IMR-90 (cell line): ENCODE results near the gene DOCK10. TPM values are rescaled to one million over a fixed set of nuclear protein-coding genes. Genes with fewer than 3 reads are reported as not detected.

Experiments used
- ATAC-seq: fragments of 200-7000 bp; cut with Tn5 transposase; 2 replicates; pipeline ENCODE4 v1.9.1; 2020; ENCODE audit warnings: low read depth, mild to moderate bottlenecking, moderate library complexity
- BruUV-seq: library from RNA; stranded (reverse); fragments of 400-500 nt; replicated peaks from 2 replicates; lab custom pipeline; 2021; lab: Mats Ljungman, UMichigan
- CTCF ChIA-PET: fragments of 300-600 bp; formaldehyde crosslinking; extraction: SDS; loops from one replicate; lab custom pipeline; 2021; ENCODE audit warnings: antibody characterized with exemption; lab: Yijun Ruan, JAX
- POLR2A ChIA-PET: fragments of 300-600 bp; sonication (Branson Sonifier 250); formaldehyde crosslinking; loops from one replicate; lab custom pipeline; 2022; ENCODE audit warnings: antibody characterized with exemption; ENCODE audit not compliant: unreplicated experiment; lab: Charles Lee
- DNase-seq: peaks from one replicate; pipeline ENCODE4 v3.0.0; 2013
- H2AFZ ChIP-seq: replicated peaks from 2 replicates; pipeline ENCODE3; 2013; ENCODE audit warnings: low read length, mild to moderate bottlenecking; ENCODE audit not compliant: poor library complexity
- H2AK5ac ChIP-seq: 2 replicates; pipeline ENCODE4 v1.6.1; 2013; ENCODE audit warnings: low read depth, low read length, inconsistent platforms
- H2AK9ac ChIP-seq: replicated peaks from 2 replicates; pipeline ENCODE3; 2013; ENCODE audit warnings: mild to moderate bottlenecking, low read depth, low read length, moderate library complexity; ENCODE audit not compliant: poor library complexity
- H2BK120ac ChIP-seq: 2 replicates; pipeline ENCODE4 v1.6.1; 2013; ENCODE audit warnings: low read depth, low read length, inconsistent platforms
- H2BK15ac ChIP-seq: 3 replicates; pipeline ENCODE4 v1.6.1; 2013; ENCODE audit warnings: low read depth, low read length, inconsistent platforms
- H2BK20ac ChIP-seq: 2 replicates; pipeline ENCODE4 v1.6.1; 2013; ENCODE audit warnings: low read depth, mild to moderate bottlenecking, inconsistent platforms, low read length, moderate library complexity
- H2BK5ac ChIP-seq: 2 replicates; pipeline ENCODE4 v1.6.1; 2013; ENCODE audit warnings: mild to moderate bottlenecking, low read depth, low read length, inconsistent platforms; ENCODE audit not compliant: poor library complexity, severe bottlenecking
- H3K14ac ChIP-seq: replicated peaks from 2 replicates; pipeline ENCODE4 v1.6.1; 2013; ENCODE audit warnings: low read depth, low read length, inconsistent platforms
- H3K18ac ChIP-seq: 2 replicates; pipeline ENCODE4 v1.6.1; 2013; ENCODE audit warnings: low read depth, low read length, control low read depth
- H3K23ac ChIP-seq: 2 replicates; pipeline ENCODE4 v1.6.1; 2013; ENCODE audit warnings: low read depth, low read length, inconsistent platforms
- H3K27ac ChIP-seq: 2 replicates; pipeline ENCODE4 v1.5.1; 2013; ENCODE audit warnings: mild to moderate bottlenecking, control low read depth, low read length; ENCODE audit not compliant: insufficient read depth
- H3K27me3 ChIP-seq: 2 replicates; pipeline ENCODE4 v1.6.1; 2013; ENCODE audit warnings: low read length; ENCODE audit not compliant: control insufficient read depth, insufficient read depth
- H3K36me3 ChIP-seq: 2 replicates; pipeline ENCODE4 v1.6.1; 2013; ENCODE audit warnings: low read length, mixed read lengths; ENCODE audit not compliant: control insufficient read depth, insufficient read depth
- H3K4ac ChIP-seq: 2 replicates; pipeline ENCODE4 v1.6.1; 2013; ENCODE audit warnings: low read depth, low read length, inconsistent platforms
- H3K4me1 ChIP-seq: 2 replicates; pipeline ENCODE4 v1.6.1; 2013; ENCODE audit warnings: low read length, mixed read lengths; ENCODE audit not compliant: control insufficient read depth, insufficient read depth
- H3K4me2 ChIP-seq: 2 replicates; pipeline ENCODE4 v1.6.1; 2013; ENCODE audit warnings: low read depth, mild to moderate bottlenecking, control low read depth, low read length, moderate library complexity
- H3K4me3 ChIP-seq: 2 replicates; pipeline ENCODE4 v1.5.1; 2013; ENCODE audit warnings: low read depth, mild to moderate bottlenecking, control low read depth, low read length, moderate library complexity; ENCODE audit not compliant: insufficient read depth
- H3K56ac ChIP-seq: 2 replicates; pipeline ENCODE4 v1.6.1; 2013; ENCODE audit warnings: low read length, inconsistent platforms; ENCODE audit not compliant: insufficient read depth; ENCODE audit errors: extremely low read depth
- H3K79me1 ChIP-seq, 2 experiments: 2 replicates each; pipeline ENCODE4 v1.6.1; 2013; ENCODE audit warnings: low read length in 2 of 2, inconsistent platforms in 1 of 2, low read depth in 1 of 2
- H3K9ac ChIP-seq: 2 replicates; pipeline ENCODE4 v1.6.1; 2013; ENCODE audit warnings: low read depth, low read length, control low read depth
- H3K9me1 ChIP-seq: 2 replicates; pipeline ENCODE4 v1.6.1; 2013; ENCODE audit warnings: low read length, inconsistent platforms; ENCODE audit not compliant: insufficient read depth
- H3K9me3 ChIP-seq: 2 replicates; pipeline ENCODE4 v1.6.1; 2013; ENCODE audit warnings: low read length; ENCODE audit not compliant: control insufficient read depth, insufficient read depth
- H4K20me1 ChIP-seq: 2 replicates; pipeline ENCODE4 v1.6.1; 2013; ENCODE audit warnings: low read length, inconsistent platforms; ENCODE audit not compliant: insufficient read depth
- H4K5ac ChIP-seq: 2 replicates; pipeline ENCODE4 v1.6.1; 2013; ENCODE audit warnings: mild to moderate bottlenecking, low read depth, low read length, control low read depth
- H4K8ac ChIP-seq, 2 experiments: 2 replicates each; pipeline ENCODE4 v1.6.1; 2013; ENCODE audit warnings: low read depth in 2 of 2, low read length in 2 of 2, control low read depth in 1 of 2, inconsistent platforms in 1 of 2
- H4K91ac ChIP-seq: 2 replicates; pipeline ENCODE4 v1.6.1; 2013; ENCODE audit warnings: low read depth, low read length, inconsistent platforms; ENCODE audit not compliant: insufficient read depth
- ELK1 ChIP-seq: fragments of 150-350 bp; IDR thresholded peaks from 2 replicates; pipeline ENCODE4 v1.6.1; 2016; ENCODE audit warnings: low read depth, mild to moderate bottlenecking, low read length, moderate library complexity, borderline replicate concordance
- RCOR1 ChIP-seq: IDR thresholded peaks from 2 replicates; pipeline ENCODE4 v1.6.1; 2012; ENCODE audit warnings: mild to moderate bottlenecking, low read length, improper control_type of control experiment; ENCODE audit not compliant: insufficient replicate concordance
- WGBS, 2 experiments: methylation state at CpG; one replicate each; pipeline versions ENCODE4 v1.1.5 to v1.1.7; 2013; ENCODE audit warnings: missing lambda C conversion rate in 2 of 2; ENCODE audit not compliant: insufficient read length in 1 of 2; ENCODE audit errors: extremely low coverage in 2 of 2; 5-methylcytosine and 5-hydroxymethylcytosine counted together
- dilution Hi-C: fragments of 300-500 bp; cut with HindIII; formaldehyde crosslinking; loops from one replicate; pipeline ENCODE4 v1.14.3; 2018; ENCODE audit warnings: low sequenced_read_pairs; ENCODE audit not compliant: unreplicated experiment
- in situ Hi-C: fragments of 300-500 bp; cut with MboI; formaldehyde crosslinking; loops from 3 replicates; pipeline ENCODE4 v1.14.3; 2019; ENCODE audit warnings: low sequenced_read_pairs, inconsistent platforms, mixed read lengths
- intact Hi-C: fragments of 100-400 bp; cut with micrococcal nuclease; formaldehyde crosslinking; loops from 2 replicates; pipeline ENCODE4 v1.10.0; 2022
- polyA plus RNA-seq, 3 experiments: library from polyadenylated mRNA; depleted of rRNA; stranded (reverse); fragments of >200 nt; gene quantifications; 2 replicates each; pipeline ENCODE4 v1.2.3, GENCODE V29; 2012; ENCODE audit warnings: low replicate concordance in 1 of 3
- total RNA-seq: library from RNA; depleted of rRNA; stranded (reverse); fragments of >200 nt; gene quantifications from 2 replicates; pipeline ENCODE4 v1.2.3, GENCODE V29; 2012

Gene DOCK10
- total and polyA plus RNA-seq, 2 of the 4 experiments (the other 2 are of a cell fraction), result 58.6 to 75.3 TPM

- CTCF ChIA-PET, result interaction anchor here (0.6 kb wide), 1 partner anchor 439 kb away, joined by 3 read pairs; no protein-coding TSS in a partner anchor
- Histone ChIP-seq H3K4ac (no peak overlapping the region), H2BK120ac (no peak overlapping the region), H3K18ac (no peak overlapping the region), H4K8ac (no peak overlapping the region), H2AK9ac (no peak overlapping the region), H3K23ac (no peak overlapping the region), H2BK5ac (no peak overlapping the region), H3K4me1 (peaks cover 4% of the 10 kb centered on the region; the same call in 1 of the 2 replicates), H2AK5ac (no peak overlapping the region), H3K27me3 (no peaks in the 10 kb centered on the region), H2BK15ac (no peak overlapping the region), H4K20me1 (no peaks in the 10 kb centered on the region), H3K9me1 (no peaks in the 10 kb centered on the region), H3K27ac (no peak overlapping the region), H3K9ac (no peak overlapping the region), H2BK20ac (no peak overlapping the region), H3K4me2 (no peak overlapping the region), H3K14ac (no peak overlapping the region), H3K4me3 (no peak overlapping the region), H2AFZ (no peak overlapping the region), H3K9me3 (no peaks in the 10 kb centered on the region), H3K36me3 (no peaks in the 10 kb centered on the region; the same call in 1 of the 2 replicates), H3K56ac (no peak overlapping the region), H4K5ac (no peak overlapping the region), H3K79me1 (peaks cover 0 to 5% of the 10 kb centered on the region in 2 experiments; a peak in 3 of 4 replicates), H4K91ac (no peak overlapping the region)
- intact Hi-C loops (loop anchor here (10.0 kb wide), 1 partner anchor 291 kb away; no protein-coding TSS in a partner anchor), dilution Hi-C loops (no loop called here), in situ Hi-C loops (loop anchor here (10.0 kb wide), 1 partner anchor 851 kb away; no protein-coding TSS in a partner anchor)
- TF ChIP-seq RCOR1 (no peak), ELK1 (no peak)
- BruUV-seq, result no TSS peak
- WGBS, 2 experiments, result no CpG with 5 or more reads among the region's 1 CpG
- ATAC-seq (no peak), DNase-seq (no peak)
- POLR2A ChIA-PET, result no interaction called here
These were observed 228.7 kb downstream of the DOCK10 start for GRCh38 chr2:224813578-224813977.
